SK-N-DZ (cell line): ENCODE measurements around the gene IQCM.

Experiments used
- DNase-seq: peaks from one replicate; pipeline ENCODE4 v3.0.0-alpha.2; 2015; ENCODE audit warnings: low spot score

The IQCM gene

DNA sequence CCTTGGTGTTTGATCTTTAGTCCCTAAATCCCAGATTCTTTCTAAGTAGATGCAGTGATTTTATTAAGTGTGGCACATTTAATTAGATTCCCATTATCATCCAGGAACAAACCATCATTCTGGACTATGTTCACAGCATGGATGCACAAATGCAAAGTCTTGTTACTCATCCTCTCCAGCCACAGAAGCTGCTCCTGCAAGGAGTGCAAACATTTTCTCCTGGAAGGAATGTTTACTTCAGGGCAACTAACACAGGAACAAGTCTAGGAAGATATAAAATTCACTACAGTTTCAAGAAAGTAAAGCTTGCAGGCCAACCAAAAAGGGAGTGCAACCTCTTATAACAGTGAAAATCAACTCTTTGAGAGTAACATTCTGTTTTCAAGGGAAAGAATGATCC lies 106.0 kb downstream of the IQCM start:
- no peak for DNase-seq

DNA sequence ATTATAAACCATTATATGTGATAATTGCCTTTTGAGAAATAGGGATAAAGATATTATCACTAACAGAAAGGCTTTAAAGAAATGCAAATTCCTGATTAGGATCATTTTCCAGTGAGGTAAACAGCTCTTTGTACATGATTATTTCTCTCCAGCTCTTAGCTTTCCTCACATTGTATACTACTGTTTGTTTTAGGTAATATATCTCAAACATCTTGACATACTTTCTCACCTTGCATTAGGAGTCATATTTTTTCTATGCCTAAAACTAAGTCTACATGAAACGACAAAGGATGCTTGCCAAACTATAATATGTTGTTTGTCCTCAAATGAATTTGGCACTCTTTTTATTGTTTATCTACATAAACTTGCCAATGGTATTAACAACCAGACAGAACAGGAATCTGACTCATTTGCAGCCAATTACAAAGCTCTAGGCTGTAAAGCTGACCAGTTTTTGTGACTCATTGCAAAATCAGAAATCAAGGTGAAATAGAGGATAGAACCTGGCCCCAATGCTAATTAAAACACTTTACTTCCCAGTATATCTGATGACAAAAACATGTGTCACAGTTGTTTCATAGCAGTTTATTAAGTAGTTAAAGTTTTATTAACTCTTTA lies 107.0 kb downstream of the IQCM start:
- no peak for DNase-seq

DNA sequence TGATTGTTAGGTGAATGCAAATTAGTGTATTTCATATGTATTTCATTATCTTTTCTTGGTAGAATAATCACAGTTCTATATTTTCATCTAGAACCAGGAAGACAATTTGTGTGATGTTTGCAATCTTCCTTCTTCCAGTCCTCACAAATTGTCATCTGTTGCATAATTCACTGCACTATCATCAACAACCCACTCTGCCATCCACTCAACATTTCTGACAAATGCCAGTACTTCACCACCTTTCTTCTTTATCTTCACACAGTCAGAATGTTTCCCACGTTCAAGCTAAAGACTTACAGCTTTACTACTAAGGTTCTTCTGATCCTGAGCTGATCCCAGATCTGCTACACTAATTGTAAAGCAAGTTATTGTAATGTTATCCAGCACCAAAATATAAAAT lies 107.8 kb downstream of the IQCM start:
- no peak for DNase-seq

DNA sequence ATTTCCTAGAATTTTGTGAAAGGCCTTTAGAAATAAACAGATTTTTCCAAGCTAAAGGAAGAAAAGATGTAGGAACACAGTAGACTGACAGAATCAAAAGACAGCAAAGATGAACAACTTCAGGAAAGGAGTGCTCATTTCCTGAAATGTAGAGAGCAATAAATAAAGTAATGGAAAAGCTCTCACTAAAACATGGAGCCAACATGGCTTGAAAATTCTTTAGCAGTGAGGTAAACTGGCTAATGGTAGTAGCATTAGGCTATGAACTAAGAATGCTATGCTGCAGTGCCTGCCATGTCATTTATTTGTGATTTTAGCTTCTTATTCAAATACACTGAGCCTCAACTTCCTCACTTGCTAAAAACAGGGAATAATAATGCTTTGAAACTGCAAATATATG lies 108.7 kb downstream of the IQCM start:
- DNase-seq = no peak

DNA sequence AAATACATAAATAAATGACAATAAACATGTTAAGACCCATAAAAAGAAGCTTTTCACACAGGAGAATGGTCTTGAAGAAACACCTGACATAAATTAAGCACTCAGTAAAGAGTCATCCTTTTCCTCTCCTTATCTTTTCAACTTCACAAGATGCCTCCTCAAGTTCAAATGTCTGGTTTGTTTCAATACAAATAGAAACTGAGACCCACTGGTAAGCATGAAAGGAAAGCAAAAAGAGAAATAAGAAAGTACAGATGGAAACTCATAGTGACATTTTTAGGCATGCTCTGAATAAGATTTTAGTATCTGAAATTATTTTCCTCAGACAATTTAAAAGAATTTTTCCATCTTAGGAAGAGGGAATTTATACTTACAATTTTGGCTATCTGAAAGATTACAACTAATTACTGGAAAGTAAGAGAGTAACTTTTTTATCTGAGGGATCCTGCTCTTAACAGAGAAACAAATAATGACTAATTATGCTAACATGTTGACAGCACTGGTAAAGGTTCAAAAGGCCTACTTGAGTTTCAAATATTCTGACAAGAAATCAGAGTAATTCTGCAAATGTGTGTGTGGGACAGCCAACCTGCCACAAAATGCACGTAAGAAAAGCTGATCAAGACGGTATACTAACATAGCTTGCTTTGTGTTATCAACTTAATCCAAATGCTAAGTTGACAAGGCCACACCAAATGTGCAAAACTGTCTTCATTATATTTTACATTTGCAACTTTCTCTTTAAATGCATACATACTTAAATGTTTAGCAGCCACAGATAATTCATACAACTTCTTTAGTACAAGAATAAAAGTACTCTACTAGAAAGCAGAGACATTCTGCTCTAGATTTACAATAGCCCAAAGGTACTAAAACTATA lies 113.0 kb downstream of the IQCM start:
- DNase-seq = no peak

DNA sequence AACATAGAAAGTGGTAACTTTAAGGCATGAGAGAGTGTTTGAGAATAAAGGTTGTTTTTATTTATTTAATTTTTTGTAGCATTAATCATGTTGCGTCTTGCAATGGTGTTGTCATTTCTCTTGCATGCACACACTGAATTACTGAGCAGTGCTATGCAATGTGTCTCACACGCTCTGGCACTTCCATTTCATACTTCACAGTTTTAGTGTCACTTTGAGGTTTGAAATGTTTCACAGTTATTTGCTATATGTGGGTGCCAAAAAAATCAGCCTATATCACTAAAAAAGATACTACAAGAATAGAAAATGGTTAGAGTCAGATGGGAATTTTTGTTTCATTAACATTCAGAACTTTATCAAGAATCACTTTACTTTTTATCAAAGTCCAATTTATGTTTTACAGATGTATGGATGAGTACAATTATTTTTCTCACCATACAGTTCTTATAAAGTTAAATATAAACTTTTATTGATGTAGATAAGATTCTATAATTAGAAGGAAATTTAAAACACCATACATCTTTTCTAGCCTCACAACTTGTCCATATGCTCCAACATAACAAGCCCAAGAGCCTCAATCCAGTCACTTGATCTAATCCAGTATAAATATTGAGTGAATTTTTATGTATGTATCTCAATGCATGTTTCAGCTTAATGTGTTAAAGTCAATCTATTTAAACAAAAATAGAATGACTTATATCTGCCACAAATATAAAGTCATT lies 114.0 kb downstream of the IQCM start:
- DNase-seq = no peak

DNA sequence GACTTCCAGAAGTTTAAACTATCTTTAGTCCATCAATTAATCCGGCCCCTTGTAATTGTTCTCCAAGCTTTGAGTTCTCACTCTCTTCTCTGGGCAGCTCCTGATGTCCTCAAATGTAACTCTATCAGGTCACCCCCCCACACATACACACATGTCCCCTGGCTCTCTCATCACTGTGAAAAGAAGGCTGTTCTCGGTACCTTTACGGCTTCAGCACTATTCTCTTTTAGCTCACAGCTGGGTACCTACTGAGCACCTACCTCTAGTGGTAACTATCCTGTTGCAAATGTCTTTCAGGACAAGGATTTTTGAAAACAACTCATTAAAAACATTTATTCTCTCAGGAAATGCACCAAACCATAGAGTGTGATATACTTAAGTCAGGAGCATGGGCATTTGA lies 115.4 kb downstream of the IQCM start:
- DNase-seq = no peak

DNA sequence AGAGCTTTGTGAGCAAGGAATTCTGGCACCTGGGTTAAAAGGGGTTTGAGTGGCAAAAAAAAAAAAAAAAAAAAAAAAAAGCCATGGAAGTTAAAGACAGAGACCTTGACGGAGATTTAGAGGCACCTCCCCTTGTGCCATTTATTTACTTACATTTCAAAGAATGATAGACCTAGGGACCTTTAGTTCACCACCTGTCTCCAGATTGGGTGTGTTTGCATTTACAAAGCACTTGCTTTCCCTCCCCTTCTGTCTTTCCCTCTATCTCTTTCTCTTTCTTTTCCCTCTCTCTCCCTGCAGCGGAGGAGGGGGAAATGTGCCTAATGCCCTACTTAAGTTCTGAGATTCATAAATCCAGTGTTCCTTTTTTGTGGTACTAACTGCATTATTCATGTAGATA lies 116.0 kb downstream of the IQCM start:
- DNase-seq = no peak

DNA sequence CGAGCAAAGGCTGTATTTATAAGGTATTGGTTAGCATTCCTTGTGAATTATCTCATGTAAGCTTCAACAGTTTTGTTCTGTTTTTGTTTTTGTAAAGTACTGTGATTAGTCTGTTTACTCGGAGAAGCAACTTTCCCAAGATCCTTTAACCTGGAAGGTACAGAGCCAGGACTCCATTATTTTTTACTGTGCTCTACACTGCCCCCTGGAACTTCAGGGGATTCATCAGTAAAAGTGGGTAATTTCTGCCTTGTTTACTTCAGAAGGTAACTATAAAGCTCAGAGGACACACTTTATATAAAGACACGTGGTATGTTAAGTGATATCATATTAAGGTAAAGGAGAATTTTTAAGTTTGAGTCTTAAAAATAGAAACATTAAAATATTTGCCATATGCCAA lies 124.9 kb downstream of the IQCM start:
- no peak for DNase-seq

DNA sequence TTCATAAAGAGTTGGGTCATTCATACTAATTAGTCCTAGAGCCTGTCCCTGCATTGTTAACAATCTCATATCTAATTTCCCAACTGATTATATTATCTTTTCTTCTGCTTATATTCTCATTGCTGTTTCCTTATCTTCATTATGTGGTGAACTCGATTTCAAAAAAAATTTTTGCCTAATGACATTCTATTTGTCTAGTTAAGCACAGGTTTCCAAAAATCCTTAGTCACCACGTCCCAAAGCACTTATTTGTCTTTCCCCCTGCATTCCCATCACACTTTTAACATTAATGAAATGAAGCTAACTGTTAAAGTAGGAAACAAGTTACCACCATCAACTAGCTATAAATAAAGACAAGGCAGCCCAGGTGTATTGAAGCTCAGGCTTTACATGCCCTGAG lies 131.1 kb downstream of the IQCM start:
- DNase-seq = no peak

DNA sequence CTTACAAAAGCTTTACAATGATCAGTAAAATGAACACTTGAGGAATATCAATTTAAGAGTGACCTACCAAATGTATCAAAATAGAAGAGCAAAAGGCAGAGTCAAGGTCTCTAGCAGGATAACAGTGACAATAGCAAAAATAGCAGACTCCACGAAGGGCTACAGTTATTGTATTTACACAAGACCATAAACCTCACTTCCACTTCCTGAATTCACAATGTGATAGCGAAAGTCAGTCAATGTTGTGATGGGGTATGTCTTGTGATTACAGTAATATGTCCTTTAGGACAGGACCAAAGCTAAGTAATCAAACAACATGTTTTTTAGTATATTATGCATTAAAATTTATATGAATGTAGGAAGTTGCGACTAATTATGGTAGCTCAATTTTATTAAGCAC lies 139.6 kb downstream of the IQCM start:
- no peak for DNase-seq

DNA sequence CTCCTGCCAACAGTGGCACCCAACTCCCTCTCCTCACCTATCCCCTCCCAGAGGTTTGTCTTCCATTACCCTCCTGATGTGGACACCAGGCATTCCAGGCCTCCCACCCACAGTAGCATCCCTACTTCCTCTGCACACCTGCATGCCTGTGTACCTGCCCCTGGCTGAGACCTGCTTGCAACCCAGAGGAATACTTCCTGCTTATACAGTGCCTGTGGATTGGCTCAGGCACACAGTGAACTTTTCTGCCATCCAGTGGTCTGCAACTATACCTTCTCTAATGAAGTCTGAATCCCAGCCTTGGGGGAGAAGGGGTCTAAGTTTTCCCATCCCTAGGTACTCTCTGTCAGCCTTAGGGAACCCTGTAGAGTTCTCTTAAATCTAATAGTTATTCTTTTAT lies 169.9 kb downstream of the IQCM start:
- no peak for DNase-seq

DNA sequence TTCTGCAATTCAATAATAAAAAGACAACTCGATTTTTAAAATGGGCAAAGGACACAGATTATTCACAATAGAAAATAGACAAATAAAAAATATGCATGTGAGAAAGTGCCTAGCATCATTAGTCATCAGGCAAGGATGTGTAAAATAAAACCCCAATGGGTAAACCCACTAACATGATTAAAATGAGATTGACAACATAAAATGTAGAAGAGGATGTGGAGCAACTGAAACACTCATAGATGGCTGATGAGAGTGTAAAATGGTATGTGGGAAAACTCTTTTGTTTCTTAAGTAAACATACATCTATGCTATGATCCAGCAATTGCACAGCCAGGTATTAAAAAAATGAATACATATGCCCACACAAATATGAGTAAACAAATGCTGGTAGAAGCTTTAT lies 177.6 kb downstream of the IQCM start:
- no peak for DNase-seq

DNA sequence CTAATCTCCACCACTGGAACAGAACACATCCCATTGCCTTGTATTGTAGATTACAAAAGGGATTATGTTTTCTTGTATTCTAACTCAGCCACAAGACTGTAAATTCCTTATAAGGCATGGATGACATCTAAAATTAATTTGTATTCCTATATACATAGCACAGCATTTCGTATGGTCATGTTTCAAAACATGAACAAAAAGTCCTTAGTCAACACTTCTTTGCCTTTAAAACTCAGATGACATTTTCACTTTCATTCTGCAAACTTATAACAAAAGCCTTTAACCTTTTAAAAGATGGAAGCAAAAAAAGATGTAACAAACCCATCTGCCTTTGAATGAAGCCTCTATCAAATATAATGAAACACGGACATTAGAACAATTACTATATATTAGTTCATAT lies 181.3 kb downstream of the IQCM start:
- no peak for DNase-seq

DNA sequence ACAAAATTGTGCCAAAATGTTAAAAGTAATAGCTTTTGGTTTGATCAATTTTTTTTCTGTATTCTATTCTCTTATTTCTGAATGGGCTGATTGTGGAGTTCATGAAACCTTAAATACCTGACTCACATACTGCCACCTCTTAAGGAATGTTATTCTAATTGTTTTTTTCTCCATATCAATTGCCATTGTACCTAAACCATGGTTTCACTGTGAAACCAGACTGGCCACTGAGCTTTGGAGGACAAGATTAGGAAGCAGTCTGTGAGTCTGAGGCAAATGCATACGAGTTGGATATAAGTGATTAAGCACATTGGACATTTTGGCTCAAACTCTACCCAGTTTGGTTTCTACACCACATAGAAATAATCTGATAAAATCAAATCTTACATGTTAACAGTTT lies 184.0 kb downstream of the IQCM start:
- no peak for DNase-seq

DNA sequence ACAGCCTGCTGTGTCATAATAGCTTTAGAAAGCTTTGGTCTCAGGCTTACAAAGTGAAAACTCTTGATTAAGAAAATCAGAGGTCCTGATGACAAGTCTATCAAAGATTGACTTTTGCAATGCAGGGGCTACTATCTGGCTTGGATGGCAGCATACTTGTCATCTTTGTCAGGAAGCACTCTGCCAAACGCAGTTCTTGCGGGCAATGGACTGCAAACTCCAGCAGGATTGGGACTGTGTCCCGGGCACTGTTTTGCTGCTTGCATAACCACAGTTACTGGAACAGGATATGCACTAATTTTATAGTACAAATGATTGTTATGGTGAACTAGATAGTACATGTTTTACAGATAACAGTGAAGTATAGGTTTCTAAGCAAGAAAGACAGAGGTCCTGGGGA lies 185.6 kb downstream of the IQCM start:
- no peak for DNase-seq

DNA sequence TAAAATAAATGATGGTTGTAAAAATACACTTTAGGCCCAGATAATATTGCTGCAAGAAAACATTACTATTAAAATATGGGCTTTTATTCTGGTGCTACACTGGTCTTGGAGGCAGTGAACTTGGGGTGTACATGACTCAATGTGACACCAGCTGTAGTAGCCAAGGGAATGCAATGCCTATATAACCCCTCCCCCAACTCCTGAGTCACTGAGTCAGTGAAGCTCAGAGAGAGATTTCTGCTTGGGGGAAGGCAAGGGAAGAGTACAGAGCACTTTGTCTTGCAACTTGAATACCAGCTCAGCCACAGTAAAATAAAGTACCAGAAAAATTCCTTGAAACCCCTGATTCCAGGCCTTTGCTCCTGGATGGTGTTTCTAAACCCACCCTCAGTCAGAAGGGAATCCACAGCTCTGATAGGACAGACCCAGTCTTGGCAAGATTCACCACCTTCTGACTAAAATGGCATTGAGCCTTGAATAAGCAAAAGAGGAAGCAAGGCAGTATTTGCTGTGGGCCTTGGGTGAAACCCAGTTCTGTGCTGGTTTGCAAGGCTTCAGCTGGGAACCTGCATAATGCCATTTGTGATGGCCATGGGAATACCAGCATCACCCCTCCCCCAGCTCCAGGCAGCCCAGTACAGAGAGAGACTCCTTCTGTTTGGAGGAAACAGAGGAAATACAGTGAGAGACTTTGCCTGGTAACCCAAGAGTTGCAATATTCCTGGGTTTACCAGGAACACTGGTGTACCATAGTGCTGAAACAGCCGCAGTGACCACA lies 209.9 kb downstream of the IQCM start:
- no peak for DNase-seq

DNA sequence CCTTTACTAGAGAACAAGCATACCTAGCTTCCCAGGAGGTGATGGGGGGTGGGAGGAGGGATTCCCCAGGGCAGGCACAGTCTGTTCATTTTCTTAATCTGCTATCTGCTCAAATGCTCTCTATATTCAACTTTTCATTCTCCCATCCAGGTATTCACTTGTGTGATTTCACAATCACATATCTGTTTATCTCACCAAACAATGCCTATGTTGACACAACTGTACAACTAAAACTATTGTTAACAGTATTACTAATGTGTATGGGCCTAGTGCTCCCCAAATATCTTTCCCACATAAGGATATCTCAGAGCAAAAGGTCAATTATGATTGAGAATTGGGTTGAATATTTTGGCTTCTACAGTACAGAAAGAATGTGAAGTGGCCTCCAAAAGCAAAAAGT lies 210.8 kb downstream of the IQCM start:
- DNase-seq = no peak

DNA sequence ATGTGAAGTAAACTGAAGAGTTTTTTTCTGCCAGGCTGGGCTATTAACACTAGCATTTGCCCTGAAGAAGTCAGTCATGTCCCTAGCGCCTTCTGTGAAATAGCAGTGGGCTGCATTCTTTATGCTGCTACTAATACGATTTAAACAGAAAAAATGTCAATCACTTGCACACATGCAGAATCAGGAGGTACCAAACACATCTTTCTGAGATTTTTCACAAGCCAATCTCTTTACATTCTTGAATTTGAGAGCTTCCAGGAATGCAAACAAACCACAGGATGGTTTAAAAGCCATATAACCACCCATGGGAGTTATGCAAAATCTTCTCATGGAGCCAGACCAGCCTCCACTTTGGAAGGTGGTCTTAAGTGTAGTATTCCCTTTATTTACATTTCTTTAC lies 220.1 kb downstream of the IQCM start:
- no peak for DNase-seq

DNA sequence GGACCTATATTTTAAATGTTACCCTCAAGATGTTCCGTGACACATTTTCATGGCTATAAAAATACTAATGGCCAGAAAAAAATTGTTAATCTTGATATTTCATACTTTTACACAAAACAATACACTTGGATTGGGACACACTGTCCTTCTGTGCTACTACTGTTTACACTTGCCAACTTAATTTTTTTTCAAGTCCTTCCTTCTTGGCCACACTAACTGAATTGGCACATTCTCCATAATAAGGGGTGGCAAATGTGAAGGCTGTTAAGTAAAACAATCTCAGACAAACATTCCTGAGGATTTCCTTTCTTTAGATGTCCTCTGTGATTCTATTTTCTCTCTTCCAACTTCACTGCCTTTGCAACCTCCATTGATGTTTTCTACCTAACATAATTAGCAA lies 225.8 kb downstream of the IQCM start:
- DNase-seq = no peak

DNA sequence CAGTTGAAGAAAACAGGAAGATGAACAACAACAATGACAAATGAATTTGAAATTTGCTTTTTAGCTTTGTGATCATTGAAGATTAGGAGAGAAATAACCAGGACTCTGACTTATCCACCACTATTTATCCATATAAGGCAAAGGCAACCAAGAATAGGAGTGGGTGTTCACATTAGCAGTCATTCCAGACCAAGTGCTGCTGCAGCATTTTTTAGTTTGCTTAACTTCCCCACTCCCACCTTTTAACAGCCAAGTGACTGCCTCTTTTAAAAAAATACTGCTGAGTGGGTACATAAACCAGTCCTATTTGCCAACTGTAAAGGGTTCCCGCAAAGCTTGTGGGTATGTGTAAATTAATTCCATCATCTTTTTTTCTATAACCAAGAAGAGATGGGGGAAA lies 230.9 kb downstream of the IQCM start:
- DNase-seq = no peak

DNA sequence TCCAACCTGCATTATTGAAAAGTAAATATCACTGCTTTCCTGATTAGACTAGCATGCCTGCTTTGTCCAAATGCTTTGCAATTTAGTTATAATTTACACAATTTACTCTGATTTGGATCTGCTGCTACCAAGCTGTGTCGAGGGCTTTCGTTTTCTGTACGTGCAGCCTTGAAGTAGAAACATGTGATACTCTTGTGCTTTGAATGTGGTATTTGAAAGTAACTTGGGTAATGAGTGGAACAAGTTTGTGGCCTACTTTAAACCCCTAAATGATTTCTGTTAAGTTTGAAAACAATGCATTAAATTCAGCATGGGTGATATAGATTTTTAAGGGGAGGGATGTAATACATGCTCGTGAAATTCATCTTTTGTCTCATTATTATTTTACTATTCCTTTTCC lies 240.7 kb downstream of the IQCM start:
- DNase-seq = no peak
